ENCODE measurements around the gene NLRP3.
A peak's percentile ranks its signal among the peaks of the same experiment; 100 is the strongest.
"Not testable (repeated sequence)": the region's sequence is repeated elsewhere in the genome, so short reads cannot be mapped to it uniquely, and the experiment has no call there.

NLRP3 gene

DNA sequence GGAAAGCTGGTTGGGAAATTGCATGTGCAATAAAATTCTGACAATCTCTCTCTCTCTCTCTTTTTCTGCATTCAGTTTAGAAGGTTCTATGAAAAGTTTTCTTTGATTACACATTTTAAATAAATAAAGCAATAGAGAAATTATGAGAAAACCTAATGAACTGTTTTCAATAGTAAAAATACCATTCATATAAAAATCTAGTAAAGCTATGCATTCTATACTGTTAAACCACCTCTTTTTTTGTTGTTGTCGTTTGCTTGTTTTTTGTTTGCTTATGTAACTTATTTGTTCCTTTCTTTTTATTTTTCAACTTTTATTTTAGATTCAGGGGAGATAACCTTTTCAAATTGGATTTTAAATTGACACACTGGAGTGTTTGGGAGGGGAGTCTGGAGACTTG, 56.1 kb downstream of the NLRP3 start:
- DNase-seq, result no peak

DNA sequence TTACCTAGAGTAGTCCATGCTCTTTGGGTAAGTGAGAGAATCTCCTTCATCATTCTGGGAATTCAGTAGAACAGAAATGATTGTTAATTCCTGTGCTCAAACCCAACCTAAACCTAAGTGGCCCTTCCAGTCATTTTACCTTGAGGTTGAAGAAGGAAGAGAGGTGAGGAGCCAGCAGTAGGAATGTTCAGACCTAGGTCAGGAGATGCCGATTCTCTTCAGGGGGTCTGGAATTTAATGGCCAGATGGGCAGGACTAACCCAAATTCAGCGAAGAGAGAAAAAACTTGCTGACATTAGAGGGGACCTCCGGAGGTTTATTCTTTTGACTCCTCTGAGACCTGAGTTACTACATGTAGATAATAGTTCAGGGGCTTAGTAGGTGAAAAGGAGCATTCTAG, 58.4 kb downstream of the NLRP3 start:
- no peak for DNase-seq

DNA sequence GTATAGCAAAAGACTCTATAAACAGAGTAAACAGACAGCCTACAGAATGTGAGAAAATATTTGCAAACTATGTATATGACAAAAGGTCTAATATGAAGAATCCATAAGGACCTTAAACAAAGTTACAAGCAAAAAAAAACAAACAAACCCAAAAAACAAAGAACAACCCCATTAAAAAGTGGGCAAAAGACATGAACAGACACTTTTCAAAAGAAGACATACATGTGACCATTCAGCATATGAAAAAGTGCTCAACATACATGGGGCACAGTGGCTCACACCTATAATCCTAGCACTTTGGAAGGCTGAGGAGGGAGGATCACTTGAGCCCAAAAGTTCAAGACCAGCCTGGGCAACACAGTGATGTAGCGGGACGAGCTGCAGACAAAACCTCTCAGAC, 59.8 kb downstream of the NLRP3 start:
- no peak for DNase-seq

DNA sequence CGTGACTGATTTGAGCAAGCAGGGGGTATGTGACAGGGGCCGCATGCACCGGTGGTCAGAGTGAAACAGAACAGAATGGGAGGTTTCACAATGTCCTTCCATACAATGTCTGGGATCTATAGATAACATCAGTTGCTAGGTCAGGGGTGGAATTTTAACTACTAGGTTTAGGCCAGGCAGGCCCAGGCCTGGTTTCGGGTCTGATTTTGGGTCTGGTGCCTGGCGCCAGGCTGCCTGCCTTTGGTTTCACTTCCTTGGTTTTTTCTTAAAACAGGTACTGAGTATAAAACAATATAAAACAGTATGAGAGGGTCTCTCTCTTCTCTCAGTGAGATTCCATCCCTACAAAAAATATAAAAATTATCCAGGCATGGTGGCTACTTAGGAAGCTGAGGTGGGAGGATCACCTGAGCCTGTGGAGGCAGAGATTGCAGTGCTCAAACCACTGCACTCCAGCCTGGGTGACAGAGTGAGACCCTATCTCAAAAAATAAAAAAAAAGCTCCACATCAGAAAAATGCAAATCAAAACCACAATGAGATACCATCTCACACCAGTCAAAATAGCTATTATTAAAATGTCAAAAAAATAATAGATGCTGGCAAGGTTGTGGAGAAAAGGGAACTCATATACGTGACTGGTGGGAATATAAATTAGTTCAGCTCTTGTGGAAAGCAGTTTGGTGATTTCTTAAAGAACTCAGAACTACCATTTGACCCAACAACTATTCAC, 60.5 kb downstream of the NLRP3 start:
- not testable (repeated sequence) for DNase-seq

DNA sequence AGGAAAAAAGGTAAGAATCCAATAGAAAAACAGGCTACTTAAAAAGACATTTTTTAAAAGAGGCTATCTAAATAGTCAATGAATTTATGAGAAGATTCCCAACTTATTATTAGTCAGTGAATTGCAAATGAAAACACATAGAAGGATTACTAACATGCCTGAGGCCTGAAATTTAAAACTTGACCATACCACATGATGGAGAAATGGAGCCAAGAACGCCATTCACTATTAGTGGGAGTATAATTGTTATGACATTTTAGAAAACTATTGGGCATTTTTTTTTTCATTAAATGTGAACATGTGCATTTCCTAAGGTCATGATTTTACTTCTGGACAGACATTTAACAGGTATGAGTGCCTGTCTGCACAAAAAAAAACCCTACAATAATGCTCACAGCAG, 66.8 kb downstream of the NLRP3 start:
- DNase-seq, result no peak

DNA sequence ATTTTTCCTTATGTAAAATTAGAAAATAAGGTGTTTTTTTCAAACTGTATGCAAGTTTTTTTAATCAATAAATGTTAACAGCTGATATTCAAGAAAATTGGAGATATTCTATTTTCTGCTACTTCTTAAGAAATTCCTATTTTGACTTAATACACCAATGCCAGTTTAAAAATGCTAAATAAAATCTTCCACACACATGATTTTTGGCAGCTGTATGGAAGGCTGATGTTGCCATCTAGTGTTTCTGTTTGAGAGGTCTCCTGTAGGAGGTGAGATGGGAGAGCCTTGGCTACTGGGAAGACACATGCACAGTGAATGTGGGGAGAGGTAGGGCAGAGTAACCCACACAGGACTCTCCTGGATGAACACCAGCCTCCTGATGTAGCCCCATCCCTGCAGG, 71.1 kb downstream of the NLRP3 start:
- peak; percentile 28 for DNase-seq

DNA sequence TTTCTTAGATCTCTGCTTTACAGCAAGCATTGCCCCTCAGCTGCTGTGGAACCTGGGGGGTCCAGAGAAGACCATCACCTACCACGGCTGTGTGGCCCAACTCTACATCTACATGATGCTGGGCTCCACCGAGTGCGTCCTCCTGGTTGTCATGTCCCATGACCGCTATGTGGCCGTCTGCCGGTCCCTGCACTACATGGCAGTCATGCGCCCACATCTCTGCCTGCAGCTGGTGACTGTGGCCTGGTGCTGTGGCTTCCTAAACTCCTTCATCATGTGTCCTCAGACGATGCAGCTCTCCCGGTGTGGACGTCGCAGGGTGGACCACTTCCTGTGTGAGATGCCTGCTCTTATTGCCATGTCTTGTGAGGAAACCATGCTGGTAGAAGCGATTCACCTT, 75.4 kb downstream of the NLRP3 start:
- no peak for DNase-seq

DNA sequence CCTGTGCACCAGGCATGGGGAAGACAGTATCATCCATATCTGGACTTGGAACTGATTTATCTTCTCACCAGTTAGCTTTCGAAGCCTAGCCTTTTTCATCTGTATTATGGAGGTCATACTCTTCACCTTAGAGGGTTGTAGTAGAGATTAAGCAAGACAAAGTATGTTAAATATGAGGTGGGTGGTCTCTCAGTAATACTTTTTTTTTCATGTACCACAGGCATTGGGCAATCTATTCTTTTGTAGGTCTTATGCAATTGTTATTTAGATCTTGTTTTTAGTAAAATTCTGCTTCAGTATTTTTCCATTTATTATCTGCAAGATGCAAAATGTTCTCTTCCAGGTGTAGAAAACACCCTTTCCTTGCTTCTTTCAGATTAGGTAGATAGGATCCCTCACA, 77.1 kb downstream of the NLRP3 start:
- no peak for DNase-seq

DNA sequence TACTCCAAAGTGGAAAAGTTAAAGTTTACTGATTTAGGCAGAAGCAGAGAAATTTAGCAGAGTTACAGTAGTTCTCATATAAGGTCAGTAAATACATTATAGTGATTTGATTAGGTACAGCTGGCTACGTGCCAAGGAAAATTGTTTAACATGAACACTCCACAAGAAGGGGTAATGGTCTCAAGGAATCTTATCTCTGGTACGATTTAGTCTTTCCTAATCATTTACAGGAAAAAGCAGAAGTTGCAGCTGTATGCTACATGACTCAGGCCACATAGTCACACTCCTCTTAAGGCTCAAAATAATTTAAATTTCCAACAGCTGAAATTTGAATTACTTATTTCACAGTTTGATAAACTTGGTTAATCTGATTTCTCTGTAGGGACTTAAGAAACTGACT, 78.8 kb downstream of the NLRP3 start:
- no peak for DNase-seq

DNA sequence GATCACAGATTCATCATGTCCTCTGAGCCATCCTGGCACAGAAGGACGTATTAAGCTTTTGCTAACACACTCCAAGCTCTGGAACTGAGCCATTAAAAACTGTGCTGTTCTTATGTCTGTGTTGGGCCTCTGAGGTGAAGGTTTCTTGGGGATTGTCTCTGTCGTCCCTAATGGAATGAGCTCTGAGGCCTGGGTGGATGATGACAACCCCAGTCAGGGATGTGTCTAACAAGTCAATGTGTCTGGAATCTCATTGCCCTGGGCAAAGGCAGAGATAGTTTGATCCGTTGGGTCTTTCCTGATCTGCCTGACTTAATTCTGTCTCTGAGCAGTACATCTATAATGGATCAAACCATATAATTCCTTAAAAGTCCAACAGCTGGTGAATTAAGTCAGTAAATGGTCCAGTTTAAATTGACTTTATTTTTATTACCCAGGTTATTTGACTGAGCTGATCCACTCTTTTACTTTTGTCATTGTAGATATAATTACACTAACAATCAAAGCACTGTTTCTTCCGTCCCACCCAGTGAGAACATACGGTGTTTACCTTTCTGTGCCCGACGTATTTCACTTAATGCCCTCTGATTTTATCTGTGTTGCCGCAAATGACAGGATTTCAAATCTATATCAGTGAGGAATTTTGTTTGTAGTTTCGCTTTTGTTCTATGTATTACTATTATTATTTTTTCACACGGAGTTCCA, 80.8 kb downstream of the NLRP3 start:
- no peak for DNase-seq

Data from activated CD8-positive, alpha-beta memory T cell treated with anti-CD3 and anti-CD28 coated beads, Interleukin-2, amount 50 U/mL, for 4 hours (primary cell).